Subcutaneous adipose tissue (tissue), 4 donors: ENCODE data around the gene CHD9. TPM values are rescaled to one million over a fixed set of nuclear protein-coding genes. Genes with fewer than 3 reads are reported as not detected.

Experiments
- CTCF ChIP-seq: fragments of 450-650 bp; IDR thresholded peaks from one replicate; pipeline ENCODE4 v1.5.1; 2016; ENCODE audit warnings: low read depth, mild to moderate bottlenecking, control low read depth, antibody characterized with exemption, moderate library complexity
- total RNA-seq, 4 donors: library from RNA; depleted of rRNA; stranded (reverse); fragments of >200 nt; gene quantifications; one replicate each; pipeline ENCODE4 v1.1.0, GENCODE V29; 2016

The CHD9 gene
- total RNA-seq, 4 donors from 2014 or later: 78.0 to 113 (median 101) TPM

- no peak for TF ChIP-seq CTCF
These were observed 154.6 kb downstream of the CHD9 start for GRCh38 chr16:53209429-53209828.

- TF ChIP-seq CTCF: no peak
These were observed 155.1 kb downstream of the CHD9 start for GRCh38 chr16:53209877-53210276.

- no peak for TF ChIP-seq CTCF
These were observed 156.5 kb downstream of the CHD9 start for GRCh38 chr16:53211253-53211652.

GRCh38 chr16:53212893-53213223, 158.1 kb downstream of the CHD9 start:
- no peak for TF ChIP-seq CTCF

- TF ChIP-seq CTCF: no peak
These were observed 158.8 kb downstream of the CHD9 start for GRCh38 chr16:53213542-53213941.

GRCh38 chr16:53216798-53217197, 162.0 kb downstream of the CHD9 start:
- no peak for TF ChIP-seq CTCF

GRCh38 chr16:53219371-53219770, 164.6 kb downstream of the CHD9 start:
- no peak for TF ChIP-seq CTCF
